PC-3 (cell line): ENCODE results near the gene FGD3. TPM values are rescaled to one million over a fixed set of nuclear protein-coding genes. Genes with fewer than 3 reads are reported as not detected.

Source experiments
- ATAC-seq: fragments of 200-7000 bp; cut with Tn5 transposase; 2 replicates; pipeline ENCODE4 v1.9.1; 2020; ENCODE audit warnings: mild to moderate bottlenecking, moderate library complexity
- BruUV-seq: library from RNA; stranded (reverse); fragments of 400-500 nt; replicated peaks from 2 replicates; lab custom pipeline; 2021; lab: Mats Ljungman, UMichigan
- CTCF ChIA-PET: fragments of 300-600 bp; sonication (Branson Sonifier 250); formaldehyde crosslinking; loops from one replicate; lab custom pipeline; 2022; ENCODE audit warnings: antibody characterized with exemption; lab: Charles Lee
- POLR2A ChIA-PET: fragments of 300-600 bp; sonication (Branson Sonifier 250); formaldehyde crosslinking; loops from one replicate; lab custom pipeline; 2022; ENCODE audit warnings: antibody characterized with exemption; ENCODE audit not compliant: unreplicated experiment; lab: Charles Lee
- DNase-seq: peaks from one replicate; pipeline ENCODE4 v3.0.0-alpha.2; 2015
- H2AFZ ChIP-seq: fragments of 300-600 bp; sonication (generic); 2 replicates; pipeline ENCODE4 v1.6.0; 2016; ENCODE audit warnings: antibody characterized with exemption, low read length
- H3F3A ChIP-seq: fragments of 300-600 bp; sonication (generic); one replicate; pipeline ENCODE4 v1.6.0; 2017; ENCODE audit warnings: antibody characterized with exemption, low read length, control low read depth, mild to moderate bottlenecking; ENCODE audit not compliant: unreplicated experiment
- H3K27ac ChIP-seq: fragments of 300-600 bp; sonication (generic); 2 replicates; pipeline ENCODE4 v1.5.1; 2016; ENCODE audit warnings: mild to moderate bottlenecking, low read length
- H3K27me3 ChIP-seq: fragments of 300-600 bp; sonication (generic); 2 replicates; pipeline ENCODE4 v1.6.1; 2016; ENCODE audit warnings: low read length, mixed read lengths
- H3K36me3 ChIP-seq: fragments of 300-600 bp; sonication (generic); 2 replicates; pipeline ENCODE4 v1.6.1; 2016; ENCODE audit warnings: low read depth, mixed run types, low read length, mixed read lengths
- H3K4me1 ChIP-seq: fragments of 300-600 bp; sonication (generic); 2 replicates; pipeline ENCODE4 v1.5.1; 2016; ENCODE audit warnings: low read length; ENCODE audit not compliant: insufficient read depth
- H3K4me2 ChIP-seq: fragments of 300-600 bp; sonication (generic); 2 replicates; pipeline ENCODE4 v1.6.0; 2016; ENCODE audit warnings: low read length
- H3K4me3 ChIP-seq: fragments of 300-600 bp; sonication (generic); 2 replicates; pipeline ENCODE4 v1.5.1; 2016; ENCODE audit warnings: mild to moderate bottlenecking, low read length, mixed read lengths
- H3K79me2 ChIP-seq: fragments of 300-600 bp; sonication (generic); 2 replicates; pipeline ENCODE4 v1.6.1; 2017; ENCODE audit warnings: low read length, mixed read lengths
- H3K9ac ChIP-seq: fragments of 300-600 bp; sonication (generic); 2 replicates; pipeline ENCODE4 v1.6.0; 2016; ENCODE audit warnings: mild to moderate bottlenecking, low read length
- H3K9me2 ChIP-seq: fragments of 300-600 bp; sonication (generic); replicated peaks from 2 replicates; pipeline ENCODE4 v1.6.1; 2016; ENCODE audit warnings: mixed run types, low read length, mixed read lengths
- H3K9me3 ChIP-seq: fragments of 300-600 bp; sonication (generic); 2 replicates; pipeline ENCODE4 v1.6.1; 2016; ENCODE audit warnings: low read length, mixed read lengths
- H4K20me1 ChIP-seq: fragments of 300-600 bp; sonication (generic); 2 replicates; pipeline ENCODE4 v1.6.1; 2016; ENCODE audit warnings: low read length, mixed read lengths
- EZH2 ChIP-seq: fragments of 300-600 bp; sonication (generic); IDR thresholded peaks from one replicate; pipeline ENCODE4 v1.6.1; 2017; ENCODE audit warnings: antibody characterized with exemption, mild to moderate bottlenecking, low read length; ENCODE audit not compliant: unreplicated experiment
- EZH2phosphoT487 ChIP-seq: fragments of 300-600 bp; sonication (generic); IDR thresholded peaks from 2 replicates; pipeline ENCODE4 v1.6.1; 2018; ENCODE audit warnings: mild to moderate bottlenecking, antibody characterized with exemption, low read length, borderline replicate concordance
- intact Hi-C: fragments of 100-400 bp; cut with micrococcal nuclease; formaldehyde crosslinking; loops from 2 replicates; pipeline ENCODE4 v1.9.0; 2023
- total RNA-seq: library from RNA; depleted of rRNA; stranded (reverse); fragments of >200 nt; gene quantifications from 2 replicates; pipeline ENCODE4 v1.2.3, GENCODE V29; 2014
- TF ChIP-seq, protein P1 (sequence below): fragments of 300-600 bp; sonication (generic); conservative IDR thresholded peaks from 2 replicates; pipeline ENCODE4 v1.5.1; 2017; ENCODE audit warnings: antibody characterized with exemption, low read depth, mild to moderate bottlenecking, low read length

FGD3 gene
- total RNA-seq, 1 experiment from 2014 or later: 5.4 TPM

DNA sequence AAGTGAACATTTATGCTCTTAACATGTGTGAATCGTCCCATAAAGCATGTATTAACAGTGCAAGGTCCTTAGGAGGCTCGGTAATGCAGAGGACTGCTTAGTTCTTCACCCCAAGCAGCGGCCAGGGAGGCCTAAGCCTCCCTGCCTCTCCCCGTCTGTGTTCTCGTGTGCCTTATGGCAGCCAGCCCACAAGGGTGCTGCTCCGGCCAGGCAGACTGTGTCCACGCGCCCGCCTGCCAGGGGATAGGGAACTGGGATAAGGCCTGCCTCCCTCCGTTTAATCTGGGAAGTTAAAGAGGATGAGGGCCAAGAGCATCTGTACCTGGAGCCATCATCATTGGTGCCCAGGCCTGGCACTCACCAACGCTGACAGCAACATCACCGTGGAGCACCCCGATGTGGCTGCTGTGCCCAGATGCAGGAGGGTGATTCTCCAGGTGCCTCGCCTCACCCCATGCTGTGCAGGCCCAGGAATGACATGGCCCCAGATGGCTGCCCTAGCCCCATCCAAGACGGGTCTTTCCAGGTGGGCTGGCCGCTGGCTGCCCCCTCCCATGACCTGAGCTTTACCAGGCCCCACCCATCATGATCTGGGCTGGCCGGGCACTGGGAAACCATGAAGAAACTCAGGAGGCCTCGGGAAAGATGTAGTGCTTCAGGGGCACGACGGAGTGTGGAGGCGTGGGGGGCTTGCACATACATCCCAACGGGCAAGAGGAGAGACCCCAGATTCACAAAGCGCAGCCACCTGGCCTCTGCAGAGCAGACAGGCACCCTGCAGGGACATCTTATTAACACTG, 75.6 kb downstream of the FGD3 start:
- ChIA-PET POLR2A (no interaction called here), CTCF (no interaction called here)
- Histone ChIP-seq H3K4me3 (no peak overlapping the region), H3K27ac (no peak overlapping the region), H3K79me2 (no peaks in the 10 kb centered on the region), H3K36me3 (no peaks in the 10 kb centered on the region), H3K4me2 (no peak overlapping the region), H3K9ac (no peak overlapping the region), H3K4me1 (no peaks in the 10 kb centered on the region), H4K20me1 (no peaks in the 10 kb centered on the region), H3K9me2 (no peaks in the 10 kb centered on the region), H3K27me3 (no peaks in the 10 kb centered on the region), H3F3A (no peaks in the 10 kb centered on the region), H3K9me3 (no peaks in the 10 kb centered on the region), H2AFZ (no peak overlapping the region)
- no peak for ATAC-seq
- TF ChIP-seq, protein P1, sequence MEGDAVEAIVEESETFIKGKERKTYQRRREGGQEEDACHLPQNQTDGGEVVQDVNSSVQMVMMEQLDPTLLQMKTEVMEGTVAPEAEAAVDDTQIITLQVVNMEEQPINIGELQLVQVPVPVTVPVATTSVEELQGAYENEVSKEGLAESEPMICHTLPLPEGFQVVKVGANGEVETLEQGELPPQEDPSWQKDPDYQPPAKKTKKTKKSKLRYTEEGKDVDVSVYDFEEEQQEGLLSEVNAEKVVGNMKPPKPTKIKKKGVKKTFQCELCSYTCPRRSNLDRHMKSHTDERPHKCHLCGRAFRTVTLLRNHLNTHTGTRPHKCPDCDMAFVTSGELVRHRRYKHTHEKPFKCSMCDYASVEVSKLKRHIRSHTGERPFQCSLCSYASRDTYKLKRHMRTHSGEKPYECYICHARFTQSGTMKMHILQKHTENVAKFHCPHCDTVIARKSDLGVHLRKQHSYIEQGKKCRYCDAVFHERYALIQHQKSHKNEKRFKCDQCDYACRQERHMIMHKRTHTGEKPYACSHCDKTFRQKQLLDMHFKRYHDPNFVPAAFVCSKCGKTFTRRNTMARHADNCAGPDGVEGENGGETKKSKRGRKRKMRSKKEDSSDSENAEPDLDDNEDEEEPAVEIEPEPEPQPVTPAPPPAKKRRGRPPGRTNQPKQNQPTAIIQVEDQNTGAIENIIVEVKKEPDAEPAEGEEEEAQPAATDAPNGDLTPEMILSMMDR: no peak
- intact Hi-C loops: no loop called here
- no peak for DNase-seq
- BruUV-seq: no TSS peak

DNA sequence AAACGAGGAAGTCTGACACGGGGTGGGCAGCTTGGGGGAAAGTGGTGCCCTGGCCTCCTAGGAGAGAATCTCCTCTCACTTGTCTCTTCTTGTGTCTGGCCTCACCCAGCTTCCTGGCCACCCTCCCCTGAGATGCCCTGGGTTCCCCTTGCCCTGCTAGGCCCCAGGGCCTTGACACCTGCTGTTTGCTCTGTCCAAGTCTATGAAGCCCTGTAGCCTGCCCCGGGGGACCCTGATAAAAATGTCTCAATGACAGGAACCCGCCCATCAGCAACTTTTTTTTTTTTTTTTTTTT, 76.1 kb downstream of the FGD3 start:
- Histone ChIP-seq H3K27me3 (no peaks in the 10 kb centered on the region), H3K9me3 (no peaks in the 10 kb centered on the region), H3K27ac (no peak overlapping the region), H2AFZ (no peak overlapping the region), H3K9me2 (no peaks in the 10 kb centered on the region), H3K4me2 (no peak overlapping the region), H3K36me3 (no peaks in the 10 kb centered on the region), H4K20me1 (no peaks in the 10 kb centered on the region), H3K4me3 (no peak overlapping the region), H3K9ac (no peak overlapping the region), H3K4me1 (no peaks in the 10 kb centered on the region), H3F3A (no peaks in the 10 kb centered on the region), H3K79me2 (no peaks in the 10 kb centered on the region)
- intact Hi-C loops: no loop called here
- DNase-seq (no peak), ATAC-seq (no peak)
- CTCF ChIA-PET: no interaction called here
- BruUV-seq: no TSS peak
- TF ChIP-seq EZH2phosphoT487 (no peak), EZH2 (no peak)
- TF ChIP-seq, protein P1: no peak
- POLR2A ChIA-PET: no interaction called here

DNA sequence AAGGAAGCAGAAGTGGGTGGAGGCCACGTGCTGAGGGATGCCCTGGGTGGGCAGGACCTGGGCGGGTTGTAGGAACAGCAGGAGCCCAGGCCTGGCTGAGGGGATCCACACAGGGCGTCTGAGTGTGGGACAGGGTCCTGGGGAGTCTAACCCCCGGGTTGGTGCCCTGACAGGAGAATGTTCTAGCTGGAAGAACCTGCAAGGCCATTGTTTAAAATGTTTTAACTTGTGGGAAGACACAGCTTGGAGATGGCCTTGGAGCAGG, 77.3 kb downstream of the FGD3 start:
- TF ChIP-seq EZH2phosphoT487 (no peak), EZH2 (no peak)
- TF ChIP-seq, protein P1: no peak
- Histone ChIP-seq H2AFZ (no peak overlapping the region), H3K9ac (no peak overlapping the region), H4K20me1 (no peaks in the 10 kb centered on the region), H3K27me3 (no peaks in the 10 kb centered on the region), H3K9me2 (no peaks in the 10 kb centered on the region), H3F3A (no peaks in the 10 kb centered on the region), H3K4me3 (no peak overlapping the region), H3K79me2 (no peaks in the 10 kb centered on the region), H3K4me2 (no peak overlapping the region), H3K4me1 (no peaks in the 10 kb centered on the region), H3K36me3 (no peaks in the 10 kb centered on the region), H3K9me3 (no peaks in the 10 kb centered on the region), H3K27ac (no peak overlapping the region)
- POLR2A ChIA-PET: no interaction called here
- no TSS peak for BruUV-seq
- DNase-seq (no peak), ATAC-seq (no peak)
- intact Hi-C loops: no loop called here
- CTCF ChIA-PET: no interaction called here
